ENCODE measurements around the gene UGT1A9.

GRCh38 chr2:233702238-233702637, 30.5 kb downstream of the UGT1A9 start:
- TF ChIP-seq CTCF (IDR thresholded peaks at IDR 0.05) (no peak), EZH2phosphoT487 (IDR thresholded peaks at IDR 0.05) (no peak), EZH2 (IDR thresholded peaks at IDR 0.05) (no peak)
